Ramos (cell line): ENCODE measurements around the gene CREB5.
"Not testable (repeated sequence)": the region's sequence is repeated elsewhere in the genome, so short reads cannot be mapped to it uniquely, and the experiment has no call there.

ENCODE experiments used
- in situ Hi-C: fragments of 300-500 bp; cut with MboI; formaldehyde crosslinking; loops from one replicate; pipeline ENCODE4 v1.14.3; 2022; ENCODE audit warnings: low sequenced_read_pairs; ENCODE audit not compliant: unreplicated experiment

The CREB5 gene

GRCh38 chr7:28536259-28536658 is 123.9 kb downstream of the CREB5 start:
- in situ Hi-C loops = no loop called here

- in situ Hi-C loops = no loop called here
These were observed 127.1 kb downstream of the CREB5 start for GRCh38 chr7:28539289-28539981.

GRCh38 chr7:28542410-28542809 is 130.1 kb downstream of the CREB5 start:
- in situ Hi-C loops = no loop called here

- in situ Hi-C loops = no loop called here
These were observed 132.3 kb downstream of the CREB5 start for GRCh38 chr7:28544453-28545117.

GRCh38 chr7:28546067-28546466 is 133.7 kb downstream of the CREB5 start:
- in situ Hi-C loops = no loop called here

- in situ Hi-C loops = no loop called here
These were observed 134.8 kb downstream of the CREB5 start for GRCh38 chr7:28547115-28547514.

- in situ Hi-C loops = no loop called here
These were observed 136.1 kb downstream of the CREB5 start for GRCh38 chr7:28548416-28548815.

- in situ Hi-C loops = no loop called here
These were observed 137.7 kb downstream of the CREB5 start for GRCh38 chr7:28549998-28550397.

- in situ Hi-C loops = no loop called here
These were observed 138.4 kb downstream of the CREB5 start for GRCh38 chr7:28550580-28551186.

- in situ Hi-C loops = no loop called here
These were observed 139.0 kb downstream of the CREB5 start for GRCh38 chr7:28551331-28551730.

GRCh38 chr7:28551766-28552165 is 139.4 kb downstream of the CREB5 start:
- in situ Hi-C loops = not testable (repeated sequence)

GRCh38 chr7:28554802-28555471 is 142.6 kb downstream of the CREB5 start:
- in situ Hi-C loops = no loop called here

GRCh38 chr7:28556025-28556424 is 143.7 kb downstream of the CREB5 start:
- in situ Hi-C loops = no loop called here

GRCh38 chr7:28556671-28557070 is 144.4 kb downstream of the CREB5 start:
- in situ Hi-C loops = no loop called here

GRCh38 chr7:28558236-28558635 is 145.9 kb downstream of the CREB5 start:
- in situ Hi-C loops = no loop called here

GRCh38 chr7:28560767-28561166 is 148.4 kb downstream of the CREB5 start:
- in situ Hi-C loops = no loop called here

- in situ Hi-C loops = no loop called here
These were observed 151.7 kb downstream of the CREB5 start for GRCh38 chr7:28564033-28564432.

GRCh38 chr7:28564755-28565374 is 152.5 kb downstream of the CREB5 start:
- in situ Hi-C loops = no loop called here

- in situ Hi-C loops = no loop called here
These were observed 153.7 kb downstream of the CREB5 start for GRCh38 chr7:28565980-28566379.

GRCh38 chr7:28570113-28570969 is 158.0 kb downstream of the CREB5 start:
- in situ Hi-C loops = no loop called here
